ENCODE results near the gene GIMAP6.
"Not testable (repeated sequence)": the region's sequence is repeated elsewhere in the genome, so short reads cannot be mapped to it uniquely, and the experiment has no call there.

The GIMAP6 gene

DNA sequence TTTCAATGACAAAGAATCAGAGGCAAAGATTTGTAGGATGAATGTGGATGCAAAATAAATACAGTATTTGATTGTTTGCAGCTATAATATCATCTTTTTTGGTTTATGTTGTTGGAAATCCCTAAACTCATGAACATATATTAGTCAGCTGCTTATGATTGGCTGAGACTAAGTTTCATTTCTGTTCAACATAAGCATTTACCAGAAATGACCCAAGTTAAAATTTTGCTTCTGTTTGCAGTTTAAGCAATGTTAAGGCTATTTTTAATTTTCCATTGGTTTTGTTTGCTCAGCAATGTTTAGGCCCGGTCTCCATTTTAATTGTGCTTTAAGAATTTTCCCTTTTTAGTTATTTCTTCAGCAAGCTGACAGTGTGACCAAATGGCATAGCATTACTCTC is 22.0 kb downstream of the GIMAP6 start:
- DNase-seq (ENCODE audit: low spot score), result no peak
- POLR2A ChIA-PET (ENCODE audit: low non-redundant PET), result no interaction called here
- TF ChIP-seq, protein P1, sequence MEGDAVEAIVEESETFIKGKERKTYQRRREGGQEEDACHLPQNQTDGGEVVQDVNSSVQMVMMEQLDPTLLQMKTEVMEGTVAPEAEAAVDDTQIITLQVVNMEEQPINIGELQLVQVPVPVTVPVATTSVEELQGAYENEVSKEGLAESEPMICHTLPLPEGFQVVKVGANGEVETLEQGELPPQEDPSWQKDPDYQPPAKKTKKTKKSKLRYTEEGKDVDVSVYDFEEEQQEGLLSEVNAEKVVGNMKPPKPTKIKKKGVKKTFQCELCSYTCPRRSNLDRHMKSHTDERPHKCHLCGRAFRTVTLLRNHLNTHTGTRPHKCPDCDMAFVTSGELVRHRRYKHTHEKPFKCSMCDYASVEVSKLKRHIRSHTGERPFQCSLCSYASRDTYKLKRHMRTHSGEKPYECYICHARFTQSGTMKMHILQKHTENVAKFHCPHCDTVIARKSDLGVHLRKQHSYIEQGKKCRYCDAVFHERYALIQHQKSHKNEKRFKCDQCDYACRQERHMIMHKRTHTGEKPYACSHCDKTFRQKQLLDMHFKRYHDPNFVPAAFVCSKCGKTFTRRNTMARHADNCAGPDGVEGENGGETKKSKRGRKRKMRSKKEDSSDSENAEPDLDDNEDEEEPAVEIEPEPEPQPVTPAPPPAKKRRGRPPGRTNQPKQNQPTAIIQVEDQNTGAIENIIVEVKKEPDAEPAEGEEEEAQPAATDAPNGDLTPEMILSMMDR (conservative IDR thresholded peaks at IDR 0.05; ENCODE audit: low read depth), result no peak
- CTCF ChIA-PET, result no interaction called here
- no peak overlapping the region for H3K27ac ChIP-seq

DNA sequence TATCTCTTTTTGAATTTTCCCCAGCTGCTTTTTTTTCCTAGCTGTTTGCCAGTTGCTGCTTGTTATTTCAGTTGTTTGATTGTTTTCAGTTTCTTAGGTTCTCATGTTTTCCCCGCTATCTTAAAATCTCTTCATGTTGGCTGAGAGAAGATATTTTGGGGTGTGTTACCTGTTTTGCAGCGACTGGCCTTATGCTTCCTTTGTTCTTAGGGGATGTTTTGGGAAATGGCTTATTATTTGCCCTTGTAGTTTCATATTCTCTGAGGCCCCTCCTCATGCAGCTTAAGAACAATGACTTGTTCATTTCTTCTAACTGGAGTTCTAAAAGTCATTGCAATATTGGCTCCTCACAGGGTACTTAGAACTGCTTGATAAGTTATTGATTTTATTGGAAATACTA is 28.6 kb downstream of the GIMAP6 start:
- CTCF ChIA-PET; H3K27ac ChIP-seq; DNase-seq (ENCODE audit: low spot score); POLR2A ChIA-PET (ENCODE audit: low non-redundant PET): not testable (repeated sequence)

DNA sequence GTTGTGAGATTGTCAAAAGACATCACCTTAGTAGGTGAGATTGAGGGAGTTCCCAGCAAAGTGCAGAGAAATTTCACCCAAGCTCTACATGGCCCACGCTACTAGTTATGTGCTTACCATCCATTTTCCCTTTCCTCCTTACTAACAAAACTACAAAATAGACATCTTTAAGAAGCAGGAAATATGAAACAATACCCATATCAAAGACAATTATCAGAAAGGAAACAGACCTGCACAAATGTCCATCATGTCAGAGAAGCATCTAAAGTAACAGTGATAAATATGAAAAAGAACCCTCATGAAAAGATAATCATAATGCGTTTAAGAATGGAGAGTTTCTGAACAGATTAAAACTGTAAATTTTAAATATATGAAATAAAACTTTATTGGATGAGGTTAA is 36.8 kb downstream of the GIMAP6 start:
- CTCF ChIA-PET, result no interaction called here

DNA sequence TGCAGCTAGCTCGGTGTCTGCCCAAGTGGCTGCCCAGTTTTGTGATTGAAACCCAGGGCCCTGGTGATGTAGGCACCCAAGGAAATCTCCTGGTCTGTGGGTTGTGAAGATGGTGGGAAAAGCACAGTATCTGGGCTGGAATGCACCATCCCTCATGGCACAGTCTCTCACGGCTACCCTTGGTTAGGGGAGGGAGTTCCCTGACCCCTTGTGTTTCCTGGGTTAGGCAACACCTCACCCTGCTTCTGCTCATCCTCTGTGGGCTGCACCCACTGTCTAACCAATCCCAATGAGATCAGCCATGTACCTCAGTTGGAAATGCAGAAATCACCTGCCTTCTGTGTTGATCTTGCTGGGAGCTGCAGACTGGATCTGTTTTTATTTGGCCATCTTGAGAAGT is 37.4 kb downstream of the GIMAP6 start:
- ChIA-PET POLR2A (ENCODE audit: low non-redundant PET) (no interaction called here), CTCF (no interaction called here)
- no peak for DNase-seq (ENCODE audit: low spot score)
- H3K27ac ChIP-seq, result no peak overlapping the region
- TF ChIP-seq, protein P1 (conservative IDR thresholded peaks at IDR 0.05; ENCODE audit: low read depth), result no peak

More for the DNA sequence above, 36.8 kb downstream of the GIMAP6 start:
- no peak overlapping the region for H3K27ac ChIP-seq
- POLR2A ChIA-PET (ENCODE audit: low non-redundant PET), result no interaction called here
- TF ChIP-seq, protein P1 (conservative IDR thresholded peaks at IDR 0.05; ENCODE audit: low read depth), result no peak
- DNase-seq (ENCODE audit: low spot score), result no peak

DNA sequence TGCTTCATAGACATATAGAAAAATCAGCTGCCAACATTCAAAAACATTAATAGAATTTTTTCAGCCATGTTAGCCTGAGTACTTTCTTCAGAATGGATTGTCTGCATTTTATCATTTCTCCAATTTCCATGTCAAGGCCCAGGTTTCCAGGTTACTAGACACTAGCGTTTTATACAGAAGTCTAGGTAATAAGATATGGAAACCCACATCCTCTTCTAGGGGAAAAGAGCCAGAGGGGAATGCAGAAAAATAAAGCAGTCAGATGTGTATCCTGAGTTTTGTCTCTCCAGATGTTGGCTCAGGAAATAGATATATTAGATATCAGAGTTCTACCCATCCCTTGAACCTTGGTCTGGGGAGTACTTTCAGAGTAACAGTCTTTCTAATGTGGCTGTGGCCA is 44.6 kb downstream of the GIMAP6 start:
- POLR2A ChIA-PET (ENCODE audit: low non-redundant PET), result no interaction called here
- TF ChIP-seq, protein P1 (conservative IDR thresholded peaks at IDR 0.05; ENCODE audit: low read depth), result no peak
- CTCF ChIA-PET, result no interaction called here
- H3K27ac ChIP-seq, result no peak overlapping the region
- DNase-seq (ENCODE audit: low spot score), result no peak

DNA sequence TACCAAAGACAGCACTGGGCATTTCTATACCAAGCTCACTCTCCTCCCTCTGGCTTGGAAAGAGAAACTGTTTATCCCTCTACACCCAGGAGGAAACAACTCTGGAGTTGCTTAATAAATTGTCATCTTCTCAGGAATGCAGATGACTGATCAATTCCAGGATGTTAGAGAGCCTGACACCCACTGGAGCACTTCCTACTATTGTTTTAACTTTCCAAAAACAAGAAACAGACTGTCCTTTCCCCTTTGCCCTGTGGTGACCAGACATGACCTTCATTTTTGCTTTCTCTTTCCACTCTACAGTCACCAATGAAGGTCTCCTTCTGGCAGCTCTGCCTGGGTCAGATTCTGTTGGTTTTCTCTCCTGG is 45.4 kb downstream of the GIMAP6 start:
- TF ChIP-seq, protein P1 (conservative IDR thresholded peaks at IDR 0.05; ENCODE audit: low read depth), result no peak
- CTCF ChIA-PET, result no interaction called here
- DNase-seq (ENCODE audit: low spot score), result no peak
- POLR2A ChIA-PET (ENCODE audit: low non-redundant PET), result no interaction called here
- no peak overlapping the region for H3K27ac ChIP-seq

DNA sequence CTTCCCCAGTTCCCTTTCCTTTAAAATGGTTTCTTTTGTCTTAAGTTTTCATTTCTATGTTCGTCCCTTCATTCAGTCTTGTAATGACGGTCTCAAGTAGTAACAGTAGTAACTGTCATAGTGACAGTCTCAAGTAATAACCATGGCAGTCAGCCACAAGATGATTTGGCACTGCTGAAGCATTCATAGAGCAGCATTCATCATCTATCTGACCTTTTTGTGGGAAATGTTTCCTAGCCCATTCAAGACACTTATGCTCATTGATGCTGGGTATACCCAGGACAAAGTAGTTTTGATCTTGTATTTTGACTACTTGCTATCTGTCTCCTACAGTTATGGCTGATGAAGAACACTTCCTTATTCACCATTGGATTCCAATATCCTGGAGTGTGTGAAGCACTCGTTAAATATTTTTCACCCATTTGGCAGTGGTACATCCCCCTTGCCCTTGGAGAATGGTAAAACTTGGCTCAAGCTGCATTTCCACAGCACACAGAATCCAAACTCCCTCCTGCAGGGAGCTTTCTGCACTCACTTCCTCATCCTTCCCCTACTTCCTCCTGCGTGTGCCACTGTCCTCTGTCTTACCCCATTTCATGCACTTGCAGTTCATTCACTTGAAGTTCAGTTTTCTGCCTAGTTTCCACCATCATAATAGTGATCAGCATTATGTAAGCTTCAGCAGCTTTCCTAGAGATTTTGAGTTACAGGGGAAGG is 46.0 kb downstream of the GIMAP6 start:
- POLR2A ChIA-PET (ENCODE audit: low non-redundant PET), result no interaction called here

More for the DNA sequence above, 46.0 kb downstream of the GIMAP6 start:
- CTCF ChIA-PET, result no interaction called here
- TF ChIP-seq, protein P1 (conservative IDR thresholded peaks at IDR 0.05; ENCODE audit: low read depth), result no peak
- DNase-seq (ENCODE audit: low spot score), result no peak
- no peak overlapping the region for H3K27ac ChIP-seq

All from RWPE1 (cell line).